Neural progenitor cell (in vitro differentiated cells): ENCODE data around the gene LZTS2. TPM values are rescaled to one million over a fixed set of nuclear protein-coding genes. Genes with fewer than 3 reads are reported as not detected.

ENCODE experiments used
- DNase-seq: peaks from one replicate; pipeline ENCODE4 v3.0.0-alpha.2; 2016; ENCODE audit warnings: low spot score
- H2AFZ ChIP-seq: fragments of 200-600 bp; sonication (generic); replicated peaks from 2 replicates; pipeline ENCODE4 v1.6.1; 2016; ENCODE audit warnings: antibody characterized with exemption
- H3F3A ChIP-seq: fragments of 200-600 bp; sonication (generic); 2 replicates; pipeline ENCODE4 v1.6.1; 2016; ENCODE audit warnings: antibody characterized with exemption, low read depth
- H3K27ac ChIP-seq: fragments of 200-600 bp; sonication (generic); 2 replicates; pipeline ENCODE4 v1.5.1; 2016; ENCODE audit warnings: mild to moderate bottlenecking
- H3K27me3 ChIP-seq: fragments of 200-600 bp; sonication (generic); 2 replicates; pipeline ENCODE4 v1.6.1; 2016; ENCODE audit warnings: mild to moderate bottlenecking, moderate library complexity
- H3K36me3 ChIP-seq: fragments of 200-600 bp; sonication (generic); 2 replicates; pipeline ENCODE4 v1.5.1; 2016
- H3K4me1 ChIP-seq: fragments of 200-600 bp; sonication (generic); 2 replicates; pipeline ENCODE4 v1.6.1; 2016; ENCODE audit warnings: mixed run types
- H3K4me2 ChIP-seq: fragments of 200-600 bp; sonication (generic); 2 replicates; pipeline ENCODE4 v1.6.1; 2016
- H3K4me3 ChIP-seq: fragments of 200-600 bp; sonication (generic); 2 replicates; pipeline ENCODE4 v1.5.1; 2016
- H3K79me2 ChIP-seq: fragments of 200-600 bp; sonication (generic); 2 replicates; pipeline ENCODE4 v1.6.1; 2016; ENCODE audit warnings: low read depth
- H3K9ac ChIP-seq: fragments of 200-600 bp; sonication (generic); 2 replicates; pipeline ENCODE4 v1.6.1; 2016
- H3K9me3 ChIP-seq: fragments of 200-600 bp; sonication (generic); 2 replicates; pipeline ENCODE4 v1.5.1; 2016; ENCODE audit warnings: low read depth
- H4K20me1 ChIP-seq: fragments of 200-600 bp; sonication (generic); 2 replicates; pipeline ENCODE4 v1.6.1; 2016; ENCODE audit warnings: low read depth
- H3K27ac Mint-ChIP-seq: 3 replicates; pipeline ENCODE4 v1.8.0; 2021; ENCODE audit warnings: mixed read lengths
- H3K27me3 Mint-ChIP-seq: 2 replicates; pipeline ENCODE4 v1.8.0; 2022; ENCODE audit warnings: low read depth, mild to moderate bottlenecking, inconsistent platforms, moderate library complexity, mixed read lengths; ENCODE audit not compliant: insufficient read depth
- H3K36me3 Mint-ChIP-seq: 3 replicates; pipeline ENCODE4 v1.8.0; 2021; ENCODE audit warnings: mixed read lengths
- H3K4me1 Mint-ChIP-seq: 3 replicates; pipeline ENCODE4 v1.8.0; 2021; ENCODE audit warnings: mixed read lengths
- H3K4me3 Mint-ChIP-seq: 3 replicates; pipeline ENCODE4 v1.8.0; 2021; ENCODE audit warnings: mild to moderate bottlenecking, moderate library complexity, mixed read lengths
- H3K9me3 Mint-ChIP-seq: 3 replicates; pipeline ENCODE4 v1.8.0; 2020; ENCODE audit warnings: mixed read lengths
- EZH2 ChIP-seq: fragments of 200-600 bp; sonication (generic); IDR thresholded peaks from 2 replicates; pipeline ENCODE4 v1.6.1; 2017; ENCODE audit warnings: antibody characterized with exemption, mild to moderate bottlenecking, moderate library complexity
- EZH2phosphoT487 ChIP-seq: fragments of 200-600 bp; sonication (generic); IDR thresholded peaks from 2 replicates; pipeline ENCODE4 v1.6.1; 2017; ENCODE audit warnings: antibody characterized with exemption
- total RNA-seq: library from RNA; depleted of rRNA; stranded (reverse); fragments of >200 nt; gene quantifications from 2 replicates; pipeline ENCODE4 v1.2.3, GENCODE V29; 2015; ENCODE audit warnings: low replicate concordance
- TF ChIP-seq, protein P1 (sequence below): fragments of 200-600 bp; sonication (generic); IDR thresholded peaks from 2 replicates; pipeline ENCODE4 v1.5.1; 2017; ENCODE audit warnings: antibody characterized with exemption, mild to moderate bottlenecking

LZTS2 gene
- total RNA-seq, 1 donor from 2014 or later, result 34.7 TPM

GRCh38 chr10:100981178-100981772 is 18.3 kb upstream of the LZTS2 start:
- H3F3A ChIP-seq, result peaks cover 4% of the 10 kb centered on the region
- H3K4me1 ChIP-seq, result peaks cover 4% of the 10 kb centered on the region
- Mint-ChIP-seq H3K36me3 (peaks cover 20% of the 10 kb centered on the region), H3K4me1 (peaks cover 4% of the 10 kb centered on the region), H3K27ac (no peak overlapping the region), H3K9me3 (no peaks in the 10 kb centered on the region), H3K27me3 (peaks cover 10% of the 10 kb centered on the region), H3K4me3 (no peak overlapping the region)
- H3K4me3 ChIP-seq, result no peak overlapping the region
- H3K79me2 ChIP-seq, result peaks cover 7% of the 10 kb centered on the region
- H4K20me1 ChIP-seq, result peaks cover under 1% of the 10 kb centered on the region
- no peak overlapping the region for H3K9ac ChIP-seq
- TF ChIP-seq EZH2phosphoT487 (no peak), EZH2 (no peak)
- TF ChIP-seq, protein P1, sequence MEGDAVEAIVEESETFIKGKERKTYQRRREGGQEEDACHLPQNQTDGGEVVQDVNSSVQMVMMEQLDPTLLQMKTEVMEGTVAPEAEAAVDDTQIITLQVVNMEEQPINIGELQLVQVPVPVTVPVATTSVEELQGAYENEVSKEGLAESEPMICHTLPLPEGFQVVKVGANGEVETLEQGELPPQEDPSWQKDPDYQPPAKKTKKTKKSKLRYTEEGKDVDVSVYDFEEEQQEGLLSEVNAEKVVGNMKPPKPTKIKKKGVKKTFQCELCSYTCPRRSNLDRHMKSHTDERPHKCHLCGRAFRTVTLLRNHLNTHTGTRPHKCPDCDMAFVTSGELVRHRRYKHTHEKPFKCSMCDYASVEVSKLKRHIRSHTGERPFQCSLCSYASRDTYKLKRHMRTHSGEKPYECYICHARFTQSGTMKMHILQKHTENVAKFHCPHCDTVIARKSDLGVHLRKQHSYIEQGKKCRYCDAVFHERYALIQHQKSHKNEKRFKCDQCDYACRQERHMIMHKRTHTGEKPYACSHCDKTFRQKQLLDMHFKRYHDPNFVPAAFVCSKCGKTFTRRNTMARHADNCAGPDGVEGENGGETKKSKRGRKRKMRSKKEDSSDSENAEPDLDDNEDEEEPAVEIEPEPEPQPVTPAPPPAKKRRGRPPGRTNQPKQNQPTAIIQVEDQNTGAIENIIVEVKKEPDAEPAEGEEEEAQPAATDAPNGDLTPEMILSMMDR, result no peak
- no peaks in the 10 kb centered on the region for H3K9me3 ChIP-seq
- H2AFZ ChIP-seq, result no peak overlapping the region
- no peaks in the 10 kb centered on the region for H3K27me3 ChIP-seq
- DNase-seq, result no peak
- no peak overlapping the region for H3K4me2 ChIP-seq
- no peaks in the 10 kb centered on the region for H3K36me3 ChIP-seq
- no peak overlapping the region for H3K27ac ChIP-seq

DNA sequence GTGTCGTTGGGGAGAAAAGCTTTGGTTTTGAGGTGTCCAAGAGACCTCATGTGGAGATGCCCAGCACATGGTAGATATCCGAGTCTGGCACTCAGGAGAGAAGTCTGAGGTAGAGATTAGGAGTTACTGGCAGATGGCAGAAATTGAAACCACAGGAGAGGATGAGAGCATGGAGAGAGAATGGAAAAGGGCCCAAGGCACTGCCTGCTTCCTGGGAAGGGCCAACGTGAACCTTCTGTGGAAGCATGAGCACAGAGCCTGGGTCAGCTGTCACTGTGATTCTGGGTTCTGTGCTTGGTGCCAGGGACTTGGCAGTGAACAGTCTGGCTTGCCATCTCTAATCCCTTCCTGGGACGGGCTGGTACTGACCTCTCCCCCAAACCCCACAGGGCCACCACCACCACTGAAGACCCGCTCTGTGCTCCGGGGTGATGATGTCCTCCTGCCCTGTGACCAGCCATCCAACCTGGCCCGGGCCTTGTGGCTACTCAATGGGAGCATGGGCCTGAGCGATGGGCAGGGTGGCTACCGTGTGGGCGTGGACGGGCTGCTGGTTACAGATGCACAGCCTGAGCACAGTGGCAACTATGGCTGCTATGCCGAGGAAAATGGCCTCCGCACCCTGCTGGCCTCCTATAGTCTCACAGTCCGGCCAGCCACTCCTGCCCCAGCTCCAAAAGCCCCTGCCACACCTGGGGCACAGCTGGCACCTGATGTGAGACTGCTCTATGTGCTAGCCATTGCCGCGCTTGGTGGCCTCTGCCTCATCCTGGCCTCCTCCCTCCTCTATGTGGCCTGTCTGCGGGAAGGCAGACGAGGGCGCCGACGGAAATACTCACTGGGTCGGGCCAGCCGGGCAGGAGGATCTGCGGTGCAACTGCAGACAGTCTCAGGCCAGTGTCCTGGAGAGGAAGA is 16.4 kb upstream of the LZTS2 start:
- Histone ChIP-seq H3K36me3 (no peaks in the 10 kb centered on the region), H3K27me3 (no peaks in the 10 kb centered on the region), H2AFZ (no peak overlapping the region), H3K9ac (no peak overlapping the region), H3K4me3 (no peak overlapping the region), H3K9me3 (no peaks in the 10 kb centered on the region), H4K20me1 (peaks cover 7% of the 10 kb centered on the region), H3K79me2 (peaks cover 26% of the 10 kb centered on the region), H3K27ac (no peak overlapping the region), H3K4me1 (peaks cover 11% of the 10 kb centered on the region), H3F3A (peaks cover 5% of the 10 kb centered on the region), H3K4me2 (no peak overlapping the region)
- TF ChIP-seq EZH2 (no peak), EZH2phosphoT487 (no peak)
- TF ChIP-seq, protein P1, result no peak
- H3K36me3 Mint-ChIP-seq, result peaks cover 20% of the 10 kb centered on the region
- peak overlapping the region; percentile 19 for H3K4me3 Mint-ChIP-seq
- DNase-seq, result no peak
- no peaks in the 10 kb centered on the region for H3K9me3 Mint-ChIP-seq
- H3K27ac Mint-ChIP-seq, result no peak overlapping the region
- H3K27me3 Mint-ChIP-seq, result peaks cover 15% of the 10 kb centered on the region
- peaks cover 14% of the 10 kb centered on the region for H3K4me1 Mint-ChIP-seq

DNA sequence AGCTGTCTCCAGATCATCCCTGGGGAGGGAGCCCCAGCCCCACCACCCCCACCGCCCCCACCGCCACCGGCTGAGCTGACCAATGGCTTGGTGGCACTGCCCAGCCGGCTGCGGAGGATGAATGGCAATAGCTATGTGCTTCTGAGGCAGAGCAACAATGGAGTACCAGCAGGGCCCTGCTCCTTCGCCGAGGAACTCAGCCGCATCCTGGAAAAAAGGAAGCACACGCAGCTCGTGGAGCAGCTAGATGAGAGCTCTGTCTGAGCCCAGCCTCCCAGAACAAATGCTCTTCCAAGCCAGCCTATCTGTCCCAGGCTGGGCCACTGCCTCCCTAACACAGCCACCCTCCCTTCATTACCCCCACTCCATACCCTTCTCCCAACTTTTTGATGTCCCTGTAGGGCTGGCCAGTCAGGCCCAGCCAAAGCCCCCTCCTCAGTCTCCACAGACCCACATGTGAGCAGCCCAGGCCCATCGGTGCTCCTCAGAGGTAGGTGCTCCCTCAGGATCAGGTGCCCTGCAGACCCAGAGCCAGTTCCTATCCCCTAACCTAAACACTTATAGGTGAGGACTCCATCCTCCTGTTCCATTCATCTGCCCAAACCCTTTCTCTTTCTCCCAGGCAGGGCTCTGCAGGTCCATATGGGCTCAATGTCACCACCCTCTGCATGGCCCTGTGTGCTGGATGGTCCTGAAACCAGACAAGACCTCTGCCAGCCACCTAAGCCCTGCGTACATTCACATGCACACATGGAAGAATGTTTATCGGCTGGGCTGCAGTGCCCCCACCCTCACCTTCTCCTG is 15.5 kb upstream of the LZTS2 start:
- H3K36me3 ChIP-seq, result no peaks in the 10 kb centered on the region
- no peak overlapping the region for H3K4me3 Mint-ChIP-seq

More for the DNA sequence above, 15.5 kb upstream of the LZTS2 start:
- Histone ChIP-seq H2AFZ (no peak overlapping the region), H3K9ac (no peak overlapping the region), H3K4me3 (no peak overlapping the region), H3K27me3 (no peaks in the 10 kb centered on the region), H3K9me3 (no peaks in the 10 kb centered on the region), H3K4me2 (no peak overlapping the region), H4K20me1 (peaks cover 9% of the 10 kb centered on the region), H3K79me2 (peaks cover 35% of the 10 kb centered on the region), H3K4me1 (peaks cover 14% of the 10 kb centered on the region), H3F3A (peaks cover 5% of the 10 kb centered on the region), H3K27ac (no peak overlapping the region)
- Mint-ChIP-seq H3K27ac (no peak overlapping the region), H3K27me3 (peaks cover 12% of the 10 kb centered on the region), H3K4me1 (peaks cover 14% of the 10 kb centered on the region), H3K9me3 (no peaks in the 10 kb centered on the region), H3K36me3 (peaks cover 19% of the 10 kb centered on the region)
- DNase-seq, result no peak
- TF ChIP-seq, protein P1, result no peak
- no peak for TF ChIP-seq EZH2phosphoT487
- TF ChIP-seq EZH2, result no peak
